ENCODE data around the gene ZNF579. TPM values are rescaled to one million over a fixed set of nuclear protein-coding genes. Genes with fewer than 3 reads are reported as not detected.

The ZNF579 gene
- total RNA-seq, 1 experiment from 2014 or later = 19.9 TPM

DNA sequence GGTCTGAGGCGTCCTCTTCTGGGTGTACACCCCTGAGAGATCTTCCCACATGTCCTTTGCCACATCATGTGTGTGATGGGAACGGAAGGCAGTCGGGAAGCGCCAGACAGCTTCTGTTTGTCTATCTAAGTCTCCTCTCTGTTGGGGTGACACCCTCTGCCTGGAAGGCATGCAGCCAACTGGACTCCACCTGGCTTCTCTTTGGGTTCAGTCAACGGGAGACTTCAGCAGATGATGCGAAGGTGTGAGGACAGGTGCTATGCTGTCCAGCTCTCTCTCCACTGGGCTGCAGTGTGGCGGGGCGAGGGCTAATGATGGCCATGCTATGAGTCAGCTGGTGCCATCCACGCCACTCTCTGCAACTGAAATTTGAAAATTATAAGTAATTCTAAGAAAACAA is 21.0 kb downstream of the ZNF579 start:
- no peaks in the 10 kb centered on the region for H3K36me3 Mint-ChIP-seq (ENCODE audit: insufficient read depth in 1 of 3, low read depth in 3 of 3)
- peaks cover 5 to 14% of the 10 kb centered on the region in 2 experiments for H3K4me1 Mint-ChIP-seq
- Histone ChIP-seq H3K79me2 (ENCODE audit: insufficient read depth, low read length) (no peaks in the 10 kb centered on the region), H3K9me3 (ENCODE audit: control insufficient read depth, low read depth, low read length) (no peaks in the 10 kb centered on the region), H3K4ac (ENCODE audit: low read depth, low read length) (no peak overlapping the region), H3K18ac (ENCODE audit: insufficient read length, low read depth, low read length) (no peak overlapping the region), H3K27me3 (ENCODE audit: insufficient read depth, low read length) (no peaks in the 10 kb centered on the region), H2BK12ac (ENCODE audit: insufficient read length, low read depth, low read length) (no peak overlapping the region), H3K23ac (ENCODE audit: insufficient read length, low read depth, low read length) (no peak overlapping the region), H2BK20ac (ENCODE audit: low read depth, low read length, poor library complexity, severe bottlenecking) (no peak overlapping the region), H2BK120ac (ENCODE audit: low read depth, low read length, poor library complexity, severe bottlenecking) (no peak overlapping the region), H3K23me2 (ENCODE audit: insufficient read length, low read depth, low read length, poor library complexity, severe bottlenecking) (no peaks in the 10 kb centered on the region), H3K4me2 (ENCODE audit: insufficient read depth, insufficient read length, low read length) (no peak overlapping the region), H4K20me1 (ENCODE audit: control insufficient read depth, insufficient read depth, insufficient read length) (no peaks in the 10 kb centered on the region), H4K91ac (ENCODE audit: insufficient read length, low read depth, low read length) (no peak overlapping the region), H2AK5ac (ENCODE audit: insufficient read length, low read length) (no peak overlapping the region), H4K5ac (ENCODE audit: insufficient read length, low read depth, low read length) (no peak overlapping the region), H3K27ac (ENCODE audit: insufficient read length, low read depth, low read length) (no peak overlapping the region), H2BK15ac (ENCODE audit: low read depth, low read length) (no peak overlapping the region), H4K8ac (replicated peaks; ENCODE audit: insufficient read length, low read depth, low read length) (no peak overlapping the region), H2AFZ (ENCODE audit: low read length) (no peak overlapping the region), H3K4me1 (ENCODE audit: insufficient read depth, low read length) (no peaks in the 10 kb centered on the region), H3K56ac (ENCODE audit: insufficient read length, low read depth, low read length) (no peak overlapping the region), H3K9ac (ENCODE audit: extremely low read depth, insufficient read length, low read length) (no peak overlapping the region), H3K14ac (ENCODE audit: insufficient read depth, low read length) (no peak overlapping the region), H3K79me1 (ENCODE audit: insufficient read depth, low read depth, low read length, poor library complexity, severe bottlenecking) (no peaks in the 10 kb centered on the region), H3T11ph (ENCODE audit: low read length) (no peak overlapping the region), H2BK5ac (ENCODE audit: insufficient read length, low read length) (no peak overlapping the region)
- peaks cover 23% of the 10 kb centered on the region for H3K27me3 Mint-ChIP-seq (ENCODE audit: low read depth)
- TF ChIP-seq, protein P1, sequence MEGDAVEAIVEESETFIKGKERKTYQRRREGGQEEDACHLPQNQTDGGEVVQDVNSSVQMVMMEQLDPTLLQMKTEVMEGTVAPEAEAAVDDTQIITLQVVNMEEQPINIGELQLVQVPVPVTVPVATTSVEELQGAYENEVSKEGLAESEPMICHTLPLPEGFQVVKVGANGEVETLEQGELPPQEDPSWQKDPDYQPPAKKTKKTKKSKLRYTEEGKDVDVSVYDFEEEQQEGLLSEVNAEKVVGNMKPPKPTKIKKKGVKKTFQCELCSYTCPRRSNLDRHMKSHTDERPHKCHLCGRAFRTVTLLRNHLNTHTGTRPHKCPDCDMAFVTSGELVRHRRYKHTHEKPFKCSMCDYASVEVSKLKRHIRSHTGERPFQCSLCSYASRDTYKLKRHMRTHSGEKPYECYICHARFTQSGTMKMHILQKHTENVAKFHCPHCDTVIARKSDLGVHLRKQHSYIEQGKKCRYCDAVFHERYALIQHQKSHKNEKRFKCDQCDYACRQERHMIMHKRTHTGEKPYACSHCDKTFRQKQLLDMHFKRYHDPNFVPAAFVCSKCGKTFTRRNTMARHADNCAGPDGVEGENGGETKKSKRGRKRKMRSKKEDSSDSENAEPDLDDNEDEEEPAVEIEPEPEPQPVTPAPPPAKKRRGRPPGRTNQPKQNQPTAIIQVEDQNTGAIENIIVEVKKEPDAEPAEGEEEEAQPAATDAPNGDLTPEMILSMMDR (conservative IDR thresholded peaks at IDR 0.05) = no peak
- no peak for DNase-seq
- 0 out of 7 replicates have a peak overlapping the region, but pooled peaks of 1 of the 3 experiments have one; percentile 31 for H3K27ac Mint-ChIP-seq
- H3K9me3 Mint-ChIP-seq = no peaks in the 10 kb centered on the region; a peak in 1 of 5 replicates
- WGBS (ENCODE audit: extremely low coverage, insufficient read length, low lambda C conversion rate) = no CpG with 5 or more reads among the region's 9 CpGs
- no peak overlapping the region for H3K4me3 Mint-ChIP-seq

Data from H9 (cell line).